IMR-90 (cell line): ENCODE results near the gene NPB. TPM values are rescaled to one million over a fixed set of nuclear protein-coding genes. Genes with fewer than 3 reads are reported as not detected.

Source experiments
- ATAC-seq: fragments of 200-7000 bp; cut with Tn5 transposase; 2 replicates; pipeline ENCODE4 v1.9.1; 2020; ENCODE audit warnings: low read depth, mild to moderate bottlenecking, moderate library complexity
- BruUV-seq: library from RNA; stranded (reverse); fragments of 400-500 nt; replicated peaks from 2 replicates; lab custom pipeline; 2021; lab: Mats Ljungman, UMichigan
- CTCF ChIA-PET: fragments of 300-600 bp; formaldehyde crosslinking; extraction: SDS; loops from one replicate; lab custom pipeline; 2021; ENCODE audit warnings: antibody characterized with exemption; lab: Yijun Ruan, JAX
- POLR2A ChIA-PET: fragments of 300-600 bp; sonication (Branson Sonifier 250); formaldehyde crosslinking; loops from one replicate; lab custom pipeline; 2022; ENCODE audit warnings: antibody characterized with exemption; ENCODE audit not compliant: unreplicated experiment; lab: Charles Lee
- DNase-seq: peaks from one replicate; pipeline ENCODE4 v3.0.0; 2013
- H2AFZ ChIP-seq: replicated peaks from 2 replicates; pipeline ENCODE3; 2013; ENCODE audit warnings: low read length, mild to moderate bottlenecking; ENCODE audit not compliant: poor library complexity
- H2AK5ac ChIP-seq: 2 replicates; pipeline ENCODE4 v1.6.1; 2013; ENCODE audit warnings: low read depth, low read length, inconsistent platforms
- H2AK9ac ChIP-seq: replicated peaks from 2 replicates; pipeline ENCODE3; 2013; ENCODE audit warnings: mild to moderate bottlenecking, low read depth, low read length, moderate library complexity; ENCODE audit not compliant: poor library complexity
- H2BK120ac ChIP-seq: 2 replicates; pipeline ENCODE4 v1.6.1; 2013; ENCODE audit warnings: low read depth, low read length, inconsistent platforms
- H2BK15ac ChIP-seq: 3 replicates; pipeline ENCODE4 v1.6.1; 2013; ENCODE audit warnings: low read depth, low read length, inconsistent platforms
- H2BK20ac ChIP-seq: 2 replicates; pipeline ENCODE4 v1.6.1; 2013; ENCODE audit warnings: low read depth, mild to moderate bottlenecking, inconsistent platforms, low read length, moderate library complexity
- H2BK5ac ChIP-seq: 2 replicates; pipeline ENCODE4 v1.6.1; 2013; ENCODE audit warnings: mild to moderate bottlenecking, low read depth, low read length, inconsistent platforms; ENCODE audit not compliant: poor library complexity, severe bottlenecking
- H3K14ac ChIP-seq: replicated peaks from 2 replicates; pipeline ENCODE4 v1.6.1; 2013; ENCODE audit warnings: low read depth, low read length, inconsistent platforms
- H3K18ac ChIP-seq: 2 replicates; pipeline ENCODE4 v1.6.1; 2013; ENCODE audit warnings: low read depth, low read length, control low read depth
- H3K23ac ChIP-seq: 2 replicates; pipeline ENCODE4 v1.6.1; 2013; ENCODE audit warnings: low read depth, low read length, inconsistent platforms
- H3K27ac ChIP-seq: 2 replicates; pipeline ENCODE4 v1.5.1; 2013; ENCODE audit warnings: mild to moderate bottlenecking, control low read depth, low read length; ENCODE audit not compliant: insufficient read depth
- H3K27me3 ChIP-seq: 2 replicates; pipeline ENCODE4 v1.6.1; 2013; ENCODE audit warnings: low read length; ENCODE audit not compliant: control insufficient read depth, insufficient read depth
- H3K36me3 ChIP-seq: 2 replicates; pipeline ENCODE4 v1.6.1; 2013; ENCODE audit warnings: low read length, mixed read lengths; ENCODE audit not compliant: control insufficient read depth, insufficient read depth
- H3K4ac ChIP-seq: 2 replicates; pipeline ENCODE4 v1.6.1; 2013; ENCODE audit warnings: low read depth, low read length, inconsistent platforms
- H3K4me1 ChIP-seq: 2 replicates; pipeline ENCODE4 v1.6.1; 2013; ENCODE audit warnings: low read length, mixed read lengths; ENCODE audit not compliant: control insufficient read depth, insufficient read depth
- H3K4me2 ChIP-seq: 2 replicates; pipeline ENCODE4 v1.6.1; 2013; ENCODE audit warnings: low read depth, mild to moderate bottlenecking, control low read depth, low read length, moderate library complexity
- H3K4me3 ChIP-seq: 2 replicates; pipeline ENCODE4 v1.5.1; 2013; ENCODE audit warnings: low read depth, mild to moderate bottlenecking, control low read depth, low read length, moderate library complexity; ENCODE audit not compliant: insufficient read depth
- H3K56ac ChIP-seq: 2 replicates; pipeline ENCODE4 v1.6.1; 2013; ENCODE audit warnings: low read length, inconsistent platforms; ENCODE audit not compliant: insufficient read depth; ENCODE audit errors: extremely low read depth
- H3K79me1 ChIP-seq, 2 experiments: 2 replicates each; pipeline ENCODE4 v1.6.1; 2013; ENCODE audit warnings: low read length in 2 of 2, inconsistent platforms in 1 of 2, low read depth in 1 of 2
- H3K9ac ChIP-seq: 2 replicates; pipeline ENCODE4 v1.6.1; 2013; ENCODE audit warnings: low read depth, low read length, control low read depth
- H3K9me1 ChIP-seq: 2 replicates; pipeline ENCODE4 v1.6.1; 2013; ENCODE audit warnings: low read length, inconsistent platforms; ENCODE audit not compliant: insufficient read depth
- H3K9me3 ChIP-seq: 2 replicates; pipeline ENCODE4 v1.6.1; 2013; ENCODE audit warnings: low read length; ENCODE audit not compliant: control insufficient read depth, insufficient read depth
- H4K20me1 ChIP-seq: 2 replicates; pipeline ENCODE4 v1.6.1; 2013; ENCODE audit warnings: low read length, inconsistent platforms; ENCODE audit not compliant: insufficient read depth
- H4K5ac ChIP-seq: 2 replicates; pipeline ENCODE4 v1.6.1; 2013; ENCODE audit warnings: mild to moderate bottlenecking, low read depth, low read length, control low read depth
- H4K8ac ChIP-seq, 2 experiments: 2 replicates each; pipeline ENCODE4 v1.6.1; 2013; ENCODE audit warnings: low read depth in 2 of 2, low read length in 2 of 2, control low read depth in 1 of 2, inconsistent platforms in 1 of 2
- H4K91ac ChIP-seq: 2 replicates; pipeline ENCODE4 v1.6.1; 2013; ENCODE audit warnings: low read depth, low read length, inconsistent platforms; ENCODE audit not compliant: insufficient read depth
- BHLHE40 ChIP-seq: fragments of 150-350 bp; IDR thresholded peaks from 2 replicates; pipeline ENCODE4 v1.6.1; 2016; ENCODE audit warnings: mild to moderate bottlenecking, low read depth, low read length
- CHD1 ChIP-seq: IDR thresholded peaks from 2 replicates; pipeline ENCODE4 v1.6.1; 2012; ENCODE audit warnings: low read depth, low read length, improper control_type of control experiment
- MAFK ChIP-seq: IDR thresholded peaks from 2 replicates; pipeline ENCODE4 v1.6.1; 2012; ENCODE audit warnings: low read depth, low read length, improper control_type of control experiment
- MAZ ChIP-seq: IDR thresholded peaks from 2 replicates; pipeline ENCODE4 v1.6.1; 2012; ENCODE audit warnings: low read depth, mild to moderate bottlenecking, low read length, improper control_type of control experiment, moderate library complexity, borderline replicate concordance
- MXI1 ChIP-seq: IDR thresholded peaks from 2 replicates; pipeline ENCODE4 v1.6.1; 2012; ENCODE audit warnings: low read depth, mild to moderate bottlenecking, low read length, moderate library complexity, borderline replicate concordance
- NFE2L2 ChIP-seq: fragments of 150-350 bp; IDR thresholded peaks from 2 replicates; pipeline ENCODE4 v1.6.1; 2016; ENCODE audit warnings: low read depth, mild to moderate bottlenecking, low read length
- POLR2A ChIP-seq: IDR thresholded peaks from 2 replicates; pipeline ENCODE4 v1.6.1; 2012; ENCODE audit warnings: mild to moderate bottlenecking, low read depth, low read length
- RAD21 ChIP-seq: IDR thresholded peaks from 2 replicates; pipeline ENCODE4 v1.6.1; 2012; ENCODE audit warnings: low read length, improper control_type of control experiment
- RCOR1 ChIP-seq: IDR thresholded peaks from 2 replicates; pipeline ENCODE4 v1.6.1; 2012; ENCODE audit warnings: mild to moderate bottlenecking, low read length, improper control_type of control experiment; ENCODE audit not compliant: insufficient replicate concordance
- RFX5 ChIP-seq: IDR thresholded peaks from 2 replicates; pipeline ENCODE4 v1.8.0; 2012; ENCODE audit warnings: low read depth, mild to moderate bottlenecking, low read length, moderate library complexity
- SMC3 ChIP-seq: fragments of 150-350 bp; IDR thresholded peaks from 2 replicates; pipeline ENCODE4 v1.6.1; 2016; ENCODE audit warnings: low read depth, mild to moderate bottlenecking, antibody characterized with exemption, low read length, moderate library complexity
- WGBS, 2 experiments: methylation state at CpG; one replicate each; pipeline versions ENCODE4 v1.1.5 to v1.1.7; 2013; ENCODE audit warnings: missing lambda C conversion rate in 2 of 2; ENCODE audit not compliant: insufficient read length in 1 of 2; ENCODE audit errors: extremely low coverage in 2 of 2; 5-methylcytosine and 5-hydroxymethylcytosine counted together
- dilution Hi-C: fragments of 300-500 bp; cut with HindIII; formaldehyde crosslinking; loops from one replicate; pipeline ENCODE4 v1.14.3; 2018; ENCODE audit warnings: low sequenced_read_pairs; ENCODE audit not compliant: unreplicated experiment
- in situ Hi-C: fragments of 300-500 bp; cut with MboI; formaldehyde crosslinking; loops from 3 replicates; pipeline ENCODE4 v1.14.3; 2019; ENCODE audit warnings: low sequenced_read_pairs, inconsistent platforms, mixed read lengths
- intact Hi-C: fragments of 100-400 bp; cut with micrococcal nuclease; formaldehyde crosslinking; loops from 2 replicates; pipeline ENCODE4 v1.10.0; 2022
- polyA plus RNA-seq, 3 experiments: library from polyadenylated mRNA; depleted of rRNA; stranded (reverse); fragments of >200 nt; gene quantifications; 2 replicates each; pipeline ENCODE4 v1.2.3, GENCODE V29; 2012; ENCODE audit warnings: low replicate concordance in 1 of 3
- total RNA-seq: library from RNA; depleted of rRNA; stranded (reverse); fragments of >200 nt; gene quantifications from 2 replicates; pipeline ENCODE4 v1.2.3, GENCODE V29; 2012
- TF ChIP-seq, protein P1 (sequence below): fragments of 150-350 bp; IDR thresholded peaks from 2 replicates; pipeline ENCODE4 v1.6.1; 2017; ENCODE audit warnings: mild to moderate bottlenecking, antibody characterized with exemption, low read length, low read depth
- TF ChIP-seq, protein P2 (sequence below): conservative IDR thresholded peaks from 2 replicates; pipeline ENCODE4 v1.5.1; 2012; ENCODE audit warnings: mild to moderate bottlenecking, low read depth, low read length, improper control_type of control experiment

The NPB gene
- total and polyA plus RNA-seq, 2 of the 4 experiments (the other 2 are of a cell fraction) = 0.51 TPM; not detected in 1

- Histone ChIP-seq H3K4me1 (peaks cover 10% of the 10 kb centered on the region), H2AFZ (no peak overlapping the region), H4K5ac (no peak overlapping the region), H2BK5ac (no peak overlapping the region), H4K91ac (no peak overlapping the region), H3K4me3 (no peak overlapping the region), H2AK9ac (peak overlapping the region; percentile 52), H3K14ac (no peak overlapping the region; the same call in 1 of the 2 replicates), H3K4ac (no peak overlapping the region), H3K23ac (no peak overlapping the region), H2BK20ac (no peak overlapping the region), H3K9me1 (peaks cover 8% of the 10 kb centered on the region), H4K20me1 (peaks cover 12% of the 10 kb centered on the region), H2AK5ac (no peak overlapping the region; the same call in 1 of the 2 replicates), H2BK15ac (no peak overlapping the region), H3K27me3 (no peaks in the 10 kb centered on the region), H3K36me3 (peaks cover 27% of the 10 kb centered on the region; the same call in 1 of the 2 replicates), H3K27ac (no peak overlapping the region), H3K9me3 (no peaks in the 10 kb centered on the region), H3K4me2 (no peak overlapping the region), H3K9ac (no peak overlapping the region), H2BK120ac (no peak overlapping the region), H3K79me1 (peaks cover 17 to 46% of the 10 kb centered on the region in 2 experiments), H4K8ac (no peak overlapping the region), H3K56ac (no peak overlapping the region), H3K18ac (no peak overlapping the region)
- POLR2A ChIA-PET = no interaction called here
- in situ Hi-C loops = no loop called here
- no peak for TF ChIP-seq SMC3
- TF ChIP-seq RAD21 = no peak
- TF ChIP-seq MAFK = no peak
- TF ChIP-seq BHLHE40 = no peak
- TF ChIP-seq, protein P1, sequence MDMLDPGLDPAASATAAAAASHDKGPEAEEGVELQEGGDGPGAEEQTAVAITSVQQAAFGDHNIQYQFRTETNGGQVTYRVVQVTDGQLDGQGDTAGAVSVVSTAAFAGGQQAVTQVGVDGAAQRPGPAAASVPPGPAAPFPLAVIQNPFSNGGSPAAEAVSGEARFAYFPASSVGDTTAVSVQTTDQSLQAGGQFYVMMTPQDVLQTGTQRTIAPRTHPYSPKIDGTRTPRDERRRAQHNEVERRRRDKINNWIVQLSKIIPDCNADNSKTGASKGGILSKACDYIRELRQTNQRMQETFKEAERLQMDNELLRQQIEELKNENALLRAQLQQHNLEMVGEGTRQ = no peak
- no peak for TF ChIP-seq NFE2L2
- TF ChIP-seq MXI1 = no peak
- no peak for TF ChIP-seq MAZ
- TF ChIP-seq RFX5 = no peak
- no peak for TF ChIP-seq CHD1
- no peak for TF ChIP-seq RCOR1
- TF ChIP-seq POLR2A = no peak
- TF ChIP-seq, protein P2, sequence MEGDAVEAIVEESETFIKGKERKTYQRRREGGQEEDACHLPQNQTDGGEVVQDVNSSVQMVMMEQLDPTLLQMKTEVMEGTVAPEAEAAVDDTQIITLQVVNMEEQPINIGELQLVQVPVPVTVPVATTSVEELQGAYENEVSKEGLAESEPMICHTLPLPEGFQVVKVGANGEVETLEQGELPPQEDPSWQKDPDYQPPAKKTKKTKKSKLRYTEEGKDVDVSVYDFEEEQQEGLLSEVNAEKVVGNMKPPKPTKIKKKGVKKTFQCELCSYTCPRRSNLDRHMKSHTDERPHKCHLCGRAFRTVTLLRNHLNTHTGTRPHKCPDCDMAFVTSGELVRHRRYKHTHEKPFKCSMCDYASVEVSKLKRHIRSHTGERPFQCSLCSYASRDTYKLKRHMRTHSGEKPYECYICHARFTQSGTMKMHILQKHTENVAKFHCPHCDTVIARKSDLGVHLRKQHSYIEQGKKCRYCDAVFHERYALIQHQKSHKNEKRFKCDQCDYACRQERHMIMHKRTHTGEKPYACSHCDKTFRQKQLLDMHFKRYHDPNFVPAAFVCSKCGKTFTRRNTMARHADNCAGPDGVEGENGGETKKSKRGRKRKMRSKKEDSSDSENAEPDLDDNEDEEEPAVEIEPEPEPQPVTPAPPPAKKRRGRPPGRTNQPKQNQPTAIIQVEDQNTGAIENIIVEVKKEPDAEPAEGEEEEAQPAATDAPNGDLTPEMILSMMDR = no peak
- ATAC-seq (no peak), DNase-seq (no peak)
- intact Hi-C loops = no loop called here
- no TSS peak for BruUV-seq
- CTCF ChIA-PET = no interaction called here
- no CpG with 5 or more reads among the region's 15 CpGs for WGBS, 2 experiments
- dilution Hi-C loops = no loop called here
Observed at GRCh38 chr17:81931557-81932332, 29.7 kb downstream of the NPB start.
